ENCODE results near the gene PABPC1L2B.
"Not testable (repeated sequence)": the region's sequence is repeated elsewhere in the genome, so short reads cannot be mapped to it uniquely, and the experiment has no call there.

PABPC1L2B gene

GRCh38 chrX:73002733-73003132, at the start of gene PABPC1L2B:
TSS of gene PABPC1L2B (plus strand) at chrX:73002939. CDS start at chrX:73003643, 704 bp downstream.
- not testable (repeated sequence) for DNase-seq (ENCODE audit: low read depth in 1 of 2, low spot score in 1 of 2)

GRCh38 chrX:72959971-72960370, 42.8 kb upstream of the PABPC1L2B start:
- not testable (repeated sequence) for DNase-seq (ENCODE audit: low read depth in 1 of 2, low spot score in 1 of 2)

GRCh38 chrX:72971859-72972258, 30.9 kb upstream of the PABPC1L2B start:
- DNase-seq (ENCODE audit: low read depth in 1 of 2, low spot score in 1 of 2), result not testable (repeated sequence)

GRCh38 chrX:72974885-72975284, 27.9 kb upstream of the PABPC1L2B start:
- not testable (repeated sequence) for DNase-seq (ENCODE audit: low read depth in 1 of 2, low spot score in 1 of 2)

GRCh38 chrX:72980894-72981469, 21.8 kb upstream of the PABPC1L2B start:
- not testable (repeated sequence) for DNase-seq (ENCODE audit: low read depth in 1 of 2, low spot score in 1 of 2)

GRCh38 chrX:73004032-73004431, 1.3 kb downstream of the PABPC1L2B start:
- DNase-seq (ENCODE audit: low read depth in 1 of 2, low spot score in 1 of 2), result not testable (repeated sequence)

- no peak for DNase-seq (ENCODE audit: low read depth in 1 of 2, low spot score in 1 of 2)
Measured at GRCh38 chrX:73021361-73022092, 18.8 kb downstream of the PABPC1L2B start.

- DNase-seq (ENCODE audit: low read depth in 1 of 2, low spot score in 1 of 2), result not testable (repeated sequence)
Measured at GRCh38 chrX:73022093-73022445, 19.3 kb downstream of the PABPC1L2B start.

GRCh38 chrX:73028876-73029275, 26.1 kb downstream of the PABPC1L2B start:
- DNase-seq (ENCODE audit: low read depth in 1 of 2, low spot score in 1 of 2), result no peak
